GM12892 (cell line): Measurements from ENCODE around the gene PKP1.

Source experiments
- POLR2A ChIP-seq: IDR thresholded peaks from 2 replicates; pipeline ENCODE4 v1.6.1; 2011; ENCODE audit warnings: low read depth, low read length, control low read depth
- TAF1 ChIP-seq: IDR thresholded peaks from 2 replicates; pipeline ENCODE4 v1.6.1; 2011; ENCODE audit warnings: low read depth, mild to moderate bottlenecking, control low read depth, low read length, borderline replicate concordance

GRCh38 chr1:201325678-201326060, 42.4 kb downstream of the PKP1 start:
- TF ChIP-seq TAF1 = no peak
- no peak for TF ChIP-seq POLR2A
